Tibial nerve (tissue), 3 donors: ENCODE results near the gene UBASH3A.

ENCODE experiments used
- POLR2A ChIP-seq, 2 donors: fragments of 450-650 bp; IDR thresholded peaks; one replicate each; pipeline ENCODE4 v1.6.1; 2017; ENCODE audit warnings: antibody characterized with exemption in 2 of 2, mild to moderate bottlenecking in 2 of 2, moderate library complexity in 2 of 2
- TF ChIP-seq, protein P1 (sequence below), 5 experiments: fragments of 200-600 bp in 3 of 5; fragments of 450-650 bp in 2 of 5; sonication (generic) in 3 of 5; IDR thresholded peaks; one replicate each; pipeline ENCODE4 v1.5.1; 2016 to 2019; ENCODE audit warnings: antibody characterized with exemption in 5 of 5, mild to moderate bottlenecking in 3 of 5, moderate library complexity in 2 of 5

DNA sequence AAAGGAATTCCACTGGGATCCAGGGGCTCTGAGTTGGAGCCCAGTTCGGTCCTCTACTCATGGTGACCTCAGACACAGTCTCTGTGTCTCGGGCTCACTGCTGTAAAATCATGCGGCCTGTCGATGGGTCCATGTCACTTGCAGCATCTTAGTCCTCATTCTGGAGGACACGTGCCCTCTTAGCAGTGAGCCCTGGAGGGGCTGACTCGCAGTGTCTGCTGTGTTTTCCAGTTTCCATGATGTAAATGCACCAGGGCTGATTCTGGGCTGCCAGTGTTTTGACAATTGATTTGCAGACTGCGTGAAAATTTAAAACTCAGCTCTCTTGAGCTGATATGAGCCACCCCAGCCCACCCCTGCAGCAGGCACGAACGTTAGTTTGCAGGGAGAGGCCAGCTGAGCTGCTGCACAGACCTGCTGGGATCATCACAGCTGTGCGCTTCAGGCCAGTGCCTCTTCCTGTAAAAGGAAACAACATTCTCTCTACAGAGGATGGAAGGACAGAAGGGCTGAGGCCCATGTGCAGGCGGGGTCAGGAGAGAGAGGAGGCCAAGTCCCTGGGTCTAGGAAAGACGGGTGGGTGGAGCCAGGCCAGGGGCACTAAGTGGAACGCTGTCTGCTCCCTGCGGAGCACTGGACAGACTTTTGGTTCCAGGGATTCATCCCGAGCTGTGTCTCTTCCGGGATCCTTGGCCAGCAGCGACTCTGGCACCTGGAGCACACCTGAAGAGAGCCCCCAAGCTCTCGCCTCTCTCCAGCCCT, 49.7 kb downstream of the UBASH3A start:
- TF ChIP-seq, protein P1, sequence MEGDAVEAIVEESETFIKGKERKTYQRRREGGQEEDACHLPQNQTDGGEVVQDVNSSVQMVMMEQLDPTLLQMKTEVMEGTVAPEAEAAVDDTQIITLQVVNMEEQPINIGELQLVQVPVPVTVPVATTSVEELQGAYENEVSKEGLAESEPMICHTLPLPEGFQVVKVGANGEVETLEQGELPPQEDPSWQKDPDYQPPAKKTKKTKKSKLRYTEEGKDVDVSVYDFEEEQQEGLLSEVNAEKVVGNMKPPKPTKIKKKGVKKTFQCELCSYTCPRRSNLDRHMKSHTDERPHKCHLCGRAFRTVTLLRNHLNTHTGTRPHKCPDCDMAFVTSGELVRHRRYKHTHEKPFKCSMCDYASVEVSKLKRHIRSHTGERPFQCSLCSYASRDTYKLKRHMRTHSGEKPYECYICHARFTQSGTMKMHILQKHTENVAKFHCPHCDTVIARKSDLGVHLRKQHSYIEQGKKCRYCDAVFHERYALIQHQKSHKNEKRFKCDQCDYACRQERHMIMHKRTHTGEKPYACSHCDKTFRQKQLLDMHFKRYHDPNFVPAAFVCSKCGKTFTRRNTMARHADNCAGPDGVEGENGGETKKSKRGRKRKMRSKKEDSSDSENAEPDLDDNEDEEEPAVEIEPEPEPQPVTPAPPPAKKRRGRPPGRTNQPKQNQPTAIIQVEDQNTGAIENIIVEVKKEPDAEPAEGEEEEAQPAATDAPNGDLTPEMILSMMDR (IDR thresholded peaks at IDR 0.05) = no peak
- no peak for TF ChIP-seq POLR2A (IDR thresholded peaks at IDR 0.05)
